Femur (tissue), 1 donor: ENCODE measurements around the gene ANKMY1.

Experiments used
- DNase-seq: peaks from one replicate; pipeline ENCODE4 v3.0.0-alpha.2; 2017

The ANKMY1 gene

GRCh38 chr2:240594511-240595380 is 37.0 kb upstream of the ANKMY1 start:
- DNase-seq = no peak

- DNase-seq = no peak
These were observed 36.1 kb upstream of the ANKMY1 start for GRCh38 chr2:240593703-240594451.

- no peak for DNase-seq
These were observed 35.4 kb upstream of the ANKMY1 start for GRCh38 chr2:240593026-240593702.

- DNase-seq = no peak
These were observed 34.0 kb upstream of the ANKMY1 start for GRCh38 chr2:240591784-240592183.

- DNase-seq = no peak
These were observed 33.4 kb upstream of the ANKMY1 start for GRCh38 chr2:240591226-240591625.

GRCh38 chr2:240590681-240591111 is 32.9 kb upstream of the ANKMY1 start:
- DNase-seq = no peak

- no peak for DNase-seq
These were observed 32.2 kb upstream of the ANKMY1 start for GRCh38 chr2:240589850-240590525.

- no peak for DNase-seq
These were observed 31.6 kb upstream of the ANKMY1 start for GRCh38 chr2:240589375-240589774.

- no peak for DNase-seq
These were observed 30.9 kb upstream of the ANKMY1 start for GRCh38 chr2:240588669-240589068.

GRCh38 chr2:240588006-240588655 is 30.3 kb upstream of the ANKMY1 start:
- no peak for DNase-seq

- no peak for DNase-seq
These were observed 29.4 kb upstream of the ANKMY1 start for GRCh38 chr2:240586919-240587800.

GRCh38 chr2:240586198-240586918 is 28.6 kb upstream of the ANKMY1 start, which contains the start of gene CAPN10:
Gene CAPN10, plus strand, starts transcription at chr2:240586734. Its CDS starts 178 bp downstream, at chr2:240586912.
- peak; percentile 98 for DNase-seq

- DNase-seq = no peak
These were observed 28.0 kb upstream of the ANKMY1 start for GRCh38 chr2:240585681-240586197.

GRCh38 chr2:240585101-240585500 is 27.3 kb upstream of the ANKMY1 start:
- DNase-seq = no peak

GRCh38 chr2:240584486-240585031 is 26.8 kb upstream of the ANKMY1 start:
- no peak for DNase-seq

- DNase-seq = no peak
These were observed 26.0 kb upstream of the ANKMY1 start for GRCh38 chr2:240583774-240584173.

- no peak for DNase-seq
These were observed 25.0 kb upstream of the ANKMY1 start for GRCh38 chr2:240582781-240583180.

GRCh38 chr2:240581811-240582210 is 24.0 kb upstream of the ANKMY1 start:
- no peak for DNase-seq

- DNase-seq = no peak
These were observed 22.2 kb upstream of the ANKMY1 start for GRCh38 chr2:240579771-240580614.
